Activated naive CD8-positive, alpha-beta T cell treated with anti-CD3 and anti-CD28 coated beads, Interleukin-2, amount 50 U/mL, for 24 hours (primary cell): Measurements from ENCODE around the gene H19.

Experiments used
- ATAC-seq: fragments of 150-1000 bp; cut with Tn5 transposase; one replicate; pipeline ENCODE4 v1.10.0; 2021
- DNase-seq: peaks from one replicate; pipeline ENCODE4 v3.0.0; 2021
- H3K27ac Mint-ChIP-seq: one replicate; pipeline ENCODE4 v1.8.0; 2021; ENCODE audit warnings: mild to moderate bottlenecking, mixed read lengths
- H3K27me3 Mint-ChIP-seq: one replicate; pipeline ENCODE4 v1.8.0; 2021; ENCODE audit warnings: mixed read lengths
- H3K36me3 Mint-ChIP-seq: one replicate; pipeline ENCODE4 v1.8.0; 2021; ENCODE audit warnings: low read depth, mixed read lengths
- H3K4me1 Mint-ChIP-seq: one replicate; pipeline ENCODE4 v1.8.0; 2021; ENCODE audit warnings: mixed read lengths
- H3K4me3 Mint-ChIP-seq: one replicate; pipeline ENCODE4 v1.8.0; 2021; ENCODE audit warnings: mild to moderate bottlenecking, moderate library complexity, mixed read lengths
- H3K9me3 Mint-ChIP-seq: one replicate; pipeline ENCODE4 v1.8.0; 2021; ENCODE audit warnings: mixed read lengths

The H19 gene

DNA sequence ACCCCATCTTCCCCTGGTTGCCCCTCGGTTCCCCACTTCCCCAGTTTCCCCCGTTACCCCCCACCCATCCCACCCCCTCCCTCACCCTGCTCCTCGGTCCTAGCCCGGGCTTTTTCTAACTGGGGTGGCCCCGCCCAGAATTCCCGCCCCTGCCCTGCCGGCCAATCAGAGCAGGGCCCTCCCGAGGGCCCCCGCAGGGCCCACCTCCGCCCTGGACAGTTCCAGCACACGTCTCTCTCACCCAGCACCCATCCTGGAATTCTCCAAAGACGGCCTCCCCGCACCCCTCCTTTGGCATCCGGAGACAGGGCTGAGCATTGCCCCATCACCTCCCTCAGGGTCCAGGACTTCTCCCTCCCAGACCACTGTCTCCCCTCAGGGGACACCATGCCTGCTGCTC lies at the start of gene H19:
Gene H19, minus strand, starts transcription at position 88 of the 400 bp plus-strand sequence.
- ATAC-seq (no peak), DNase-seq (no peak)
- H3K4me3 Mint-ChIP-seq, result no peak within 1 kb of the TSS
- H3K27ac Mint-ChIP-seq, result no peak within 1 kb of the TSS
- H3K4me1 Mint-ChIP-seq, result no peaks in the 10 kb centered on the region
- no peaks in the 10 kb centered on the region for H3K9me3 Mint-ChIP-seq
- no peaks in the 10 kb centered on the region for H3K27me3 Mint-ChIP-seq
- no peaks in the 10 kb centered on the region for H3K36me3 Mint-ChIP-seq

DNA sequence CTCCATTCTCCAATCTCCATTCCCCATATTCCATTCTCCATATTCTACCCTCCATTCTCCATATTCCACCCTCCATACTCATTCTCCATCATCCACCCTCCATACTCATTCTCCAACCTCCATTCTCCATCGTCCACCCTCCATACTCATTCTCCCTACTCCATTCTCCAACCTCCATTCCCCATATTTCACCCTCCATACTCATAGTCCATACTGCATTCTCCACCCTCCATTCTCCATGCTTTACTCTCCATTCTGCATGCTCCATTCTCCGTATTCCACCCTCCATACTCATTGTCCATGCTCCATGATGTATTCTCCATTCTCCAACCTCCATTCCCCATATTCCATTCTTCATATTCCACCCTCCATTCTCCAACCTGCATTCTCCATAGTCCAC lies 44.3 kb upstream of the H19 start:
- H3K27ac Mint-ChIP-seq, result no peak overlapping the region
- no peak overlapping the region for H3K4me3 Mint-ChIP-seq
- ATAC-seq, result no peak
- no peaks in the 10 kb centered on the region for H3K36me3 Mint-ChIP-seq
- DNase-seq, result no peak
- H3K4me1 Mint-ChIP-seq, result no peaks in the 10 kb centered on the region
- H3K9me3 Mint-ChIP-seq, result no peaks in the 10 kb centered on the region
- no peaks in the 10 kb centered on the region for H3K27me3 Mint-ChIP-seq

GRCh38 chr11:2041153-2041552 lies 43.5 kb upstream of the H19 start:
- no peaks in the 10 kb centered on the region for H3K27me3 Mint-ChIP-seq
- H3K4me1 Mint-ChIP-seq, result no peaks in the 10 kb centered on the region
- no peaks in the 10 kb centered on the region for H3K9me3 Mint-ChIP-seq
- H3K36me3 Mint-ChIP-seq, result no peaks in the 10 kb centered on the region
- ATAC-seq, result no peak
- DNase-seq, result no peak
- H3K4me3 Mint-ChIP-seq, result no peak overlapping the region
- H3K27ac Mint-ChIP-seq, result no peak overlapping the region

DNA sequence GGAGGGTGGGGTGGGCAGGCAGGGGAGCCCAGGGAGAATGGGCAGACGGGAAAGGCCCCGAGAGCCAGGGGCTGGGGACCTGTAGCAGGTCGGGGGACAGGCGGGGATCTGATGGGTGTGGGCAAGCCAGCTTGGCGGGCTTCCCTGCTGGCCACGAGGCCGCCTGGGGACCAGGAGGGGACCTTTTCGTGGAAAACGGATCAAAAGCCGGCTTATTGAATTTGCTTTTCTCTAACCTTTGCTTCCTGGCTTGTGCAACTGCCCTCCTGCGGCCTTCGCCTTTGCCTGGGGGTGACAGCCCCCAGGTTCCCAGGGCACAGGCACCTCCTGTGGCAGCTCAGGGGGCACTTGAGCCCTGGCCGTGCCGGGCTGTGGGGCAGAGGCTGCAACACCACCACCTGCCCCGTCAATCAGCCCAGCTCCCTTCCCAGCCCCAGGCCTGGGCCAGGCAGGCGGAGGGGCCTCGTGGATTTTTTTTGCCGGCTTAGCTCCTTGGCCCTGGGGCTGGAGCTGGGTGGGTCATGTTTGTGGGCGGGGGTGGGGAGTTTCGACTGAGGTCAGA lies 41.6 kb upstream of the H19 start:
- Mint-ChIP-seq H3K9me3 (no peaks in the 10 kb centered on the region), H3K27me3 (no peaks in the 10 kb centered on the region), H3K27ac (no peak overlapping the region), H3K4me1 (no peaks in the 10 kb centered on the region), H3K36me3 (no peaks in the 10 kb centered on the region), H3K4me3 (no peak overlapping the region)
- DNase-seq (no peak), ATAC-seq (no peak)

DNA sequence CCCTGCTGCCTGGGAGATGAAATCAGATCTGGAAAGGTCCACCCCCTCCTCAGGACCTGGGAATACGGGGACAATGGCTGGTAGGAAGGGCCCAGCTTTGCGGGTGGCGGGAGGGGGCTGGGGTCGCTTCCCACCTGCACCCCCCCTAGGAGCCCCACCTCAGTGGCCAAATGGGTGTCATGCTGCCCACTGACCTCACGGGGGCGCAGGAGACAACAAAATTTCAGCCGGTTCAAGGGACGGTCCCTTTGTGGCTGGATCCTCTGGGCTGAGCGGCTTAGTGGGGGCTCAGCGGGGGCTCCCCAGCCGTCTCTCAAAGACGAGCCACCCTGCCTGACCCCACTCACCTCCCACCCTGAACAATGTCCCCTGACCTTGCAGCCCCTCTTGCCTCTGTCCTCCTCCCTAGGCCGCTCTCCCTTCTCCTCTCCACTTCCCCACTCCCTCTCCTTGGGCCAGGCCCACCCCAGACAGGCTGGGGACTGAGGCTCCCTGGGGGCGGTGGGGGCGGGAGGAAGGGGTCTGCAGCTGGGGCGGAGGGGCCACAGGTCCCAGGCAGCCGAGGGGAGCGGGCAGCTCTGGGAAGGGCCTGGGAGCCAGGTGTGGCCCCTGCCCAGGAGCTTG lies 39.3 kb upstream of the H19 start:
- H3K36me3 Mint-ChIP-seq, result no peaks in the 10 kb centered on the region
- no peak overlapping the region for H3K27ac Mint-ChIP-seq
- no peaks in the 10 kb centered on the region for H3K4me1 Mint-ChIP-seq
- H3K4me3 Mint-ChIP-seq, result no peak overlapping the region
- ATAC-seq (peak; percentile 25), DNase-seq (no peak)
- no peaks in the 10 kb centered on the region for H3K9me3 Mint-ChIP-seq
- no peaks in the 10 kb centered on the region for H3K27me3 Mint-ChIP-seq

GRCh38 chr11:2035382-2035781 lies 37.7 kb upstream of the H19 start:
- no peak for DNase-seq
- H3K36me3 Mint-ChIP-seq, result no peaks in the 10 kb centered on the region
- no peaks in the 10 kb centered on the region for H3K4me1 Mint-ChIP-seq

DNA sequence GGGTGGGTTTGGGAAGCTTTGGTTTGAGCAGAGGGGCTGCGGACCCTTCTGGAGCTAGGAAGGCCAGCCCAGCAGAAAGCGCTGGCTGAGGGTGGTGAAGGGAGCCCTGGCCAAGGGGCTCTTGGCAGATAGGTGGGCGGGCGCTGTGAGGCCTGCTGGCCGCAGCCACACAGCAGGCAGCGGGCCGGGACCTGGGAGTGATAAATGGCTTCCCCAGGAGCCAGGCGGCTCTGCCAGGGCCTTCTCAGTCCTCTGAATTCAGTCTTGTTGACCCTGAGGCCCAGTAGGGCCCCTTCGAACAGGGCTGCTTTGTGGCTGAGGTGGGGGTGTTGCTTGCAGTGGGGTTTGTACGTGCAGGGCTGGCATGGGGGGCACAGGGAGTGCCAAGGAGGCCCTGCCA lies 33.4 kb upstream of the H19 start:
- H3K4me3 Mint-ChIP-seq, result no peak overlapping the region
- no peaks in the 10 kb centered on the region for H3K9me3 Mint-ChIP-seq
- H3K4me1 Mint-ChIP-seq, result no peaks in the 10 kb centered on the region
- no peaks in the 10 kb centered on the region for H3K27me3 Mint-ChIP-seq
- DNase-seq (no peak), ATAC-seq (no peak)
- H3K36me3 Mint-ChIP-seq, result no peaks in the 10 kb centered on the region
- H3K27ac Mint-ChIP-seq, result no peak overlapping the region

More at GRCh38 chr11:2035382-2035781, 37.7 kb upstream of the H19 start:
- Mint-ChIP-seq H3K4me3 (no peak overlapping the region), H3K27me3 (no peaks in the 10 kb centered on the region), H3K9me3 (no peaks in the 10 kb centered on the region), H3K27ac (no peak overlapping the region)
- no peak for ATAC-seq

DNA sequence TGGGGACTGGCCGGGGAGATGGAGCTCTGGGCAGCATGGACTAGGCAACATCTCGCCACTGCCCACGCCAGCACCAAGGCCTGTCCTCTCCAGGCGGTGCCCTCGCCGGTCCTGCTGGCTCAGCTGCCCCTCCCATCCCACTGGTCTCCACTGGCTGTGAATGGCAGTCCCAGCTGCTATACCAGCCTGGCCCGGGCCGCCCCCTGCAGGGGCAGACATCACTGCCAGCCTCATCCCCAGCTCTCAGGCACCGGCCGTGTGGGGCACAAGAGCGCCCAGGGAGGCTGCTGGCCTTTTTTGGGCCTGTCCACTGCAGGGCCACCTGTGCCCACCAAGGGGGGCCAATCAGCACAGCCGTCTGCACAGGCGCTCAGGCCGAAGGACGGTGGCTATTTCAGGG lies 30.1 kb upstream of the H19 start:
- Mint-ChIP-seq H3K9me3 (no peaks in the 10 kb centered on the region), H3K4me3 (no peak overlapping the region), H3K36me3 (no peaks in the 10 kb centered on the region), H3K27ac (no peak overlapping the region), H3K27me3 (no peaks in the 10 kb centered on the region), H3K4me1 (no peaks in the 10 kb centered on the region)
- no peak for DNase-seq
- no peak for ATAC-seq

DNA sequence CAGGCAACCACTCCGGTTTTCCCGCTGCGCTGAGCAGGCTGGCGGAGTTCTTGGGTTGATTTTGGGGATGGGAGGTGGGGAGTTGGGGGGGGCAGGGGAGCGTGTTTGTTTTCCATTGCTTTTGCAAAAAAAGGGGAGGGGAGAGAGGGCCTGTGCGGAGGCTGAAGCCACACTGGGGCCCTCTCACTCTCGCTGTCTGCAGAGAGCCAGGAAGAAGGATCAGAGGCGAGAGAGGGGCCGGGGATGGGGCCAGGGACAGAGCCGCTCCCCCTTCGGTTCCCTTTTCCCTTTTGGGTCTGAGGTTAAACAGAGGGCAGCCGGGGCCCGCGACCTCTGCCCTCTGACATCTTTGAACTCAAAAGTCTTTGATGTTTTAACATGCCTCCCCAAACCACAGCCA lies 17.4 kb upstream of the H19 start:
- no peaks in the 10 kb centered on the region for H3K27me3 Mint-ChIP-seq

DNA sequence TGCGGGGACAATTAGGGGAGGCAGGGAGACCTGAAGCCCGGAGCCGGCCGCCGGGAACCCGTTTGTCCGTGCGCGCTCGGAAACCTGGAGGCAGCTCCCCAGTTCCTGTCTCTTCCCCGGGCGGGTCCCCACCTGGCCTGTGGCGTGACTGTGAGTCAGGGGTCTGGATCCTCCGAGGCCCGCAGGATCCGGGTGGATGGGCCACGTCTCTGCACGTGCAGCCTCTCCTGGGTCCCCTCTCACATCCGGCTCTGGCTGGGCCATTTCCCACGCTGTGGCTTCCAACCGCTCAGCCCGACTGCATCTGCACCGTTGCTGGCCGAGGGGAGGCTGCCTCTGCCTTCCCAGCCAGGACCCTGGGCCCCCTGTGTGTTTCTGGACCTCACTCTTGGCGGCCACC lies 14.8 kb upstream of the H19 start:
- Mint-ChIP-seq H3K27ac (no peak overlapping the region), H3K4me1 (no peaks in the 10 kb centered on the region), H3K9me3 (no peaks in the 10 kb centered on the region), H3K4me3 (no peak overlapping the region), H3K36me3 (no peaks in the 10 kb centered on the region), H3K27me3 (no peaks in the 10 kb centered on the region)
- ATAC-seq, result no peak
- DNase-seq, result no peak

More for the DNA sequence above, 17.4 kb upstream of the H19 start:
- Mint-ChIP-seq H3K4me1 (no peaks in the 10 kb centered on the region), H3K27ac (no peak overlapping the region), H3K9me3 (no peaks in the 10 kb centered on the region), H3K4me3 (no peak overlapping the region), H3K36me3 (no peaks in the 10 kb centered on the region)
- ATAC-seq (no peak), DNase-seq (no peak)

DNA sequence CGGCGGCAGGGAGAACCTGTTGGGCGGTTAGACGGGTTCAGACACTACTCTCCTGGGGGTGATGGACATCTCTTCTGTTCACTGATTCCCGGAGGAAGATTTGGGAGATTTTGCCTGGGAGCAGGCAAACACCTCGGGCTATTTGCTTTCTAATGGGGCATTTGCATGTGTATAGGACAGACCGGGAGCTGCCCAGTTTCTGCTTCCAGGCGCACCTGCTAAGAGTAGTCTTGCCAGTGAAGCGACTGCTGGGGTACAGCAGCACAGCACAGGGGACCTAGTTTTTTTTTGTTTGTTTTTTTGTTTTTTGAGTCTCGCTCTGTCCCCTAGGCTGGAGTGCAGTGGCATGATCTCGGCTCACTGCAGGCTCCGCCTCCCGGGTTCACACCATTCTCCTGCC lies 6.8 kb upstream of the H19 start:
- Mint-ChIP-seq H3K36me3 (no peaks in the 10 kb centered on the region), H3K27me3 (no peaks in the 10 kb centered on the region), H3K4me3 (no peak overlapping the region), H3K4me1 (no peaks in the 10 kb centered on the region), H3K9me3 (no peaks in the 10 kb centered on the region), H3K27ac (no peak overlapping the region)
- DNase-seq, result no peak
- ATAC-seq, result no peak

- H3K36me3 Mint-ChIP-seq, result no peaks in the 10 kb centered on the region
- H3K4me1 Mint-ChIP-seq, result no peaks in the 10 kb centered on the region
- DNase-seq (no peak), ATAC-seq (peak; percentile 44)
- H3K9me3 Mint-ChIP-seq, result no peaks in the 10 kb centered on the region
- no peaks in the 10 kb centered on the region for H3K27me3 Mint-ChIP-seq
- H3K4me3 Mint-ChIP-seq, result no peak overlapping the region
- no peak overlapping the region for H3K27ac Mint-ChIP-seq
Measured at GRCh38 chr11:2002807-2003206, 5.2 kb upstream of the H19 start.

DNA sequence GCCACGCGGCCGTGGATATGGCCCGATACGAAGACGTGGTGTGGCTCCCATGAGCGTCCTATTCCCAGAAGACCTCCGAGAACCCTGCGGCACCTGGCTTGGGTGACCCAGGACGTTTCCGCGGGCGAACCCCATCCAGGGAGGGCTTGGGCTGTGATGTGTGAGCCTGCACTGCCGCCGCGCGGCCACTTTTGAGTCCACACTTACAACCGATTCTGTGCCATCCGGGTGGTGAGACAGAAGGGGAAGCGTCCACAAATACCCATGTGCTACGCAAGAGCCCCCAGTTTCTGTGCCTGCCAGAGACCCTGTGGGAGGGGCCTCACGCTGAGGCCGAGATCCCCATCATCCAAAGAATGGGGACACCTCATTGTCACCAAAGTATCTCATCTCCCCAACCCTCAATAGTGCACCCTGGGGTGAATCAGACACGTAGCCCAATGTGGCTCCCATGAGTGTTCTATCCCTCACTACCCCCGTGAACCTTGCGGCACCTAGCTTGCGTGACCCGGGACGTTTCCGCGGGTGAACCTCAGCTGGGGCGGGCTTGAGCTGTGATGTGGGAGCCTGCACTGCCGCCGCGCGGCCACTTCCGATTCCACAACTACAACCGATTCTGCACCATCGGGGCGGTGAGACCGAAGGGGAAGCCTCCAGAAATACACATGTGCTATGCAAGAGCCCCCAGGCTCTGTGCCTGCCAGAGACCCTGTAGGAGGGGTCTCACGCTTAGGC lies 4.6 kb upstream of the H19 start:
- no peaks in the 10 kb centered on the region for H3K4me1 Mint-ChIP-seq

GRCh38 chr11:1998861-1999260 lies 1.2 kb upstream of the H19 start:
- DNase-seq, result no peak
- no peak for ATAC-seq
- Mint-ChIP-seq H3K27ac (no peak overlapping the region), H3K27me3 (no peaks in the 10 kb centered on the region), H3K4me3 (no peak overlapping the region), H3K36me3 (no peaks in the 10 kb centered on the region), H3K4me1 (no peaks in the 10 kb centered on the region), H3K9me3 (no peaks in the 10 kb centered on the region)

More for the DNA sequence above, 4.6 kb upstream of the H19 start:
- DNase-seq (no peak), ATAC-seq (peak; percentile 8)
- no peaks in the 10 kb centered on the region for H3K9me3 Mint-ChIP-seq
- no peak overlapping the region for H3K27ac Mint-ChIP-seq
- H3K4me3 Mint-ChIP-seq, result no peak overlapping the region
- no peaks in the 10 kb centered on the region for H3K27me3 Mint-ChIP-seq
- no peaks in the 10 kb centered on the region for H3K36me3 Mint-ChIP-seq

GRCh38 chr11:1998290-1998689 lies 648 bp upstream of the H19 start:
- Mint-ChIP-seq H3K9me3 (no peaks in the 10 kb centered on the region), H3K36me3 (no peaks in the 10 kb centered on the region), H3K4me3 (no peak overlapping the region), H3K27ac (no peak overlapping the region), H3K27me3 (no peaks in the 10 kb centered on the region), H3K4me1 (no peaks in the 10 kb centered on the region)
- DNase-seq (no peak), ATAC-seq (no peak)
